Measurements from ENCODE around the gene WDR20. TPM values are rescaled to one million over a fixed set of nuclear protein-coding genes. Genes with fewer than 3 reads are reported as not detected.

The WDR20 gene
- total and polyA plus RNA-seq, 2 donors (not counting 1 experiment from before 2014, with no cell fraction given): 12.4 to 64.0 TPM

- Histone ChIP-seq H3K9me3 (ENCODE audit: control extremely low read depth in 1 of 3, control insufficient read depth in 2 of 3, insufficient read depth in 1 of 3, low read length in 2 of 3) (peaks cover 0 to 2% (median 0%) of the 10 kb centered on the region in 3 donors), H2AFZ (ENCODE audit: insufficient read depth, low read depth, low read length, poor library complexity, severe bottlenecking) (no peak overlapping the region), H3K79me2 (ENCODE audit: control insufficient read depth, insufficient read depth, low read length) (no peaks in the 10 kb centered on the region), H3K9ac (ENCODE audit: low read length) (no peak overlapping the region), H3K4me2 (replicated peaks; ENCODE audit: low read depth, low read length, poor library complexity, severe bottlenecking) (no peak overlapping the region), H3K4me1 (ENCODE audit: control insufficient read depth in 2 of 2, insufficient read depth in 2 of 2, low read length in 2 of 2) (peaks cover 0 to 6% of the 10 kb centered on the region in 2 donors), H3K27me3 (replicated peaks in 1 of 4; ENCODE audit: control extremely low read depth in 1 of 4, control insufficient read depth in 3 of 4, insufficient read depth in 4 of 4, low read length in 3 of 4) (no peaks in the 10 kb centered on the region), H4K20me1 (ENCODE audit: control insufficient read depth, insufficient read depth, low read length, poor library complexity, severe bottlenecking) (no peaks in the 10 kb centered on the region), H3K36me3 (replicated peaks in 1 of 2; ENCODE audit: control extremely low read depth in 1 of 2, control insufficient read depth in 1 of 2, extremely low read depth in 1 of 2, insufficient read depth in 2 of 2, low read length in 1 of 2) (no peaks in the 10 kb centered on the region), H3K27ac (ENCODE audit: low read length in 2 of 2) (no peak overlapping the region), H3K4me3 (ENCODE audit: control extremely low read depth in 1 of 5, extremely low read depth in 1 of 5, insufficient read depth in 1 of 5, low read depth in 2 of 5, low read length in 4 of 5) (no peak overlapping the region)
- intact Hi-C loops (cut with micrococcal nuclease): no loop called here
- no peaks in the 10 kb centered on the region for H3K9me3 Mint-ChIP-seq (ENCODE audit: insufficient read depth)
- TF ChIP-seq, protein P1, sequence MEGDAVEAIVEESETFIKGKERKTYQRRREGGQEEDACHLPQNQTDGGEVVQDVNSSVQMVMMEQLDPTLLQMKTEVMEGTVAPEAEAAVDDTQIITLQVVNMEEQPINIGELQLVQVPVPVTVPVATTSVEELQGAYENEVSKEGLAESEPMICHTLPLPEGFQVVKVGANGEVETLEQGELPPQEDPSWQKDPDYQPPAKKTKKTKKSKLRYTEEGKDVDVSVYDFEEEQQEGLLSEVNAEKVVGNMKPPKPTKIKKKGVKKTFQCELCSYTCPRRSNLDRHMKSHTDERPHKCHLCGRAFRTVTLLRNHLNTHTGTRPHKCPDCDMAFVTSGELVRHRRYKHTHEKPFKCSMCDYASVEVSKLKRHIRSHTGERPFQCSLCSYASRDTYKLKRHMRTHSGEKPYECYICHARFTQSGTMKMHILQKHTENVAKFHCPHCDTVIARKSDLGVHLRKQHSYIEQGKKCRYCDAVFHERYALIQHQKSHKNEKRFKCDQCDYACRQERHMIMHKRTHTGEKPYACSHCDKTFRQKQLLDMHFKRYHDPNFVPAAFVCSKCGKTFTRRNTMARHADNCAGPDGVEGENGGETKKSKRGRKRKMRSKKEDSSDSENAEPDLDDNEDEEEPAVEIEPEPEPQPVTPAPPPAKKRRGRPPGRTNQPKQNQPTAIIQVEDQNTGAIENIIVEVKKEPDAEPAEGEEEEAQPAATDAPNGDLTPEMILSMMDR (IDR thresholded peaks at IDR 0.05): no peak
- TF ChIP-seq EZH2 (IDR thresholded peaks at IDR 0.05; ENCODE audit: borderline replicate concordance, insufficient read depth, low read depth, low read length, poor library complexity, severe bottlenecking): no peak
- H3K27ac Mint-ChIP-seq: no peak overlapping the region
- WGBS (ENCODE audit: insufficient coverage): 95% methylated on average over 6 of the region's 6 CpGs
- no peak overlapping the region for H3K4me3 Mint-ChIP-seq
- ATAC-seq (ENCODE audit: low read depth): no peak
- H3K27me3 Mint-ChIP-seq: no peaks in the 10 kb centered on the region
- no peak for DNase-seq
- CTCF ChIA-PET: no interaction called here
- H3K4me1 Mint-ChIP-seq: no peaks in the 10 kb centered on the region
- POLR2A ChIA-PET: interaction anchor here (0.6 kb wide), 1 partner anchor 31 kb away, joined by 5 read pairs; no protein-coding TSS in a partner anchor
Measured at GRCh38 chr14:102233081-102233480, 93.4 kb downstream of the WDR20 start.

DNA sequence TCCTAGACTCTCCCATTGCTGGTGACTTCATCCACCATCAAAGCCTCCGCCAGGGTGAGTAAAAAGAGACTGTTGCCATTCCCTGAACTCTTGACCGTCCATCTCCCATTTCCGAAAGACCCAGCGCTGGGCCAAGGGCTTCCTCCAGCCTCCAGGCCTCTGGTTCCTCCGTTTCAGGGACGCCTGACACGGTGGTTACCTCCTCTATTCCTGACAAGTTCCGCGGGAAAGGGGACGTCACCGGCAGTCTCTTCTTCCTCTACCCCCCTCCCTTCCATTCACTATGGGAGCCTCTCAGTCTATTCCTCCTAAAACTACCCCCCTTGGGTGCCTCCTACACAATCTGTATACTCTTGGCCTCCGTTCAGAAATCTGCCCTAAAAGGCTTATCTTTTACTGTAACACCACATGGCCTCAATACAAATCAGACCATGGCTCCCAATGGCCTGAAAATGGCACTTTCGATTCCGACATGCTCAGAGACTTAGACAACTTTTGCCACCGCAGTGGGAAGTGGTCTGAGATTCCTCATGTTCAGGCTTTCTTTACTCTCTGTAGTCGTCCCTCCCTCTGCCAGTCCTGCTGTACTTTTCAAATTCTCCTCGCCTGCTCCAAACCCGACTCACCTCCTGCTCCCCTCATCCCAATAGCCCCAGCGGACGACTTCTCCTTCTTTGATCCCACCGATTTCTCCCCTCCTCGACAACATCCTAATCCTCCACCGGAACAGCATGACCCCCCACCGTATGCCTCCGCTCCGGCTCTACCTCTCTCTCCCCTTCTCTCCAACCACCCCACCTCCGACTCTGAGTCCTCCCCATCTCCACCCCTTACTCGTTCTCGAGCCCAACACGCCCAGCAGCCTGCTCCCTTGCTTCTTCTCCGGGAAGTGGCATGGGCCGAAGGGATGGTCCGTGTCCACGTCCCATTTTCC is 94.9 kb downstream of the WDR20 start:
- intact Hi-C loops (cut with micrococcal nuclease): loop anchor here (1.0 kb wide), 1 partner anchor 80 kb away; no protein-coding TSS in a partner anchor
- H3K4me1 Mint-ChIP-seq: no peaks in the 10 kb centered on the region
- CTCF ChIA-PET: interaction anchor here (0.6 kb wide), 1 partner anchor 76 kb away, joined by 3 read pairs; no protein-coding TSS in a partner anchor

More for the DNA sequence above, 94.9 kb downstream of the WDR20 start:
- ATAC-seq (ENCODE audit: low read depth) (no peak), DNase-seq (peak; percentile 21)
- Mint-ChIP-seq H3K27me3 (no peaks in the 10 kb centered on the region), H3K9me3 (ENCODE audit: insufficient read depth) (no peaks in the 10 kb centered on the region), H3K27ac (no peak overlapping the region), H3K4me3 (no peak overlapping the region)
- Histone ChIP-seq H3K9ac (ENCODE audit: low read length) (no peak overlapping the region), H2AFZ (ENCODE audit: insufficient read depth, low read depth, low read length, poor library complexity, severe bottlenecking) (peak overlapping the region; percentile 60), H3K4me2 (replicated peaks; ENCODE audit: low read depth, low read length, poor library complexity, severe bottlenecking) (peak overlapping the region; percentile 45), H3K4me3 (ENCODE audit: control extremely low read depth in 1 of 5, extremely low read depth in 1 of 5, insufficient read depth in 1 of 5, low read depth in 2 of 5, low read length in 4 of 5) (peak overlapping the region in 1 of 5 experiments; percentile 30), H3K27me3 (replicated peaks in 1 of 4; ENCODE audit: control extremely low read depth in 1 of 4, control insufficient read depth in 3 of 4, insufficient read depth in 4 of 4, low read length in 3 of 4) (peaks cover 0 to 4% (median under 1%) of the 10 kb centered on the region in 4 experiments), H3K36me3 (replicated peaks in 1 of 2; ENCODE audit: control extremely low read depth in 1 of 2, control insufficient read depth in 1 of 2, extremely low read depth in 1 of 2, insufficient read depth in 2 of 2, low read length in 1 of 2) (no peaks in the 10 kb centered on the region), H4K20me1 (ENCODE audit: control insufficient read depth, insufficient read depth, low read length, poor library complexity, severe bottlenecking) (no peaks in the 10 kb centered on the region), H3K79me2 (ENCODE audit: control insufficient read depth, insufficient read depth, low read length) (no peaks in the 10 kb centered on the region), H3K9me3 (ENCODE audit: control extremely low read depth in 1 of 3, control insufficient read depth in 2 of 3, insufficient read depth in 1 of 3, low read length in 2 of 3) (peaks cover 0 to 2% (median 0%) of the 10 kb centered on the region in 3 donors), H3K27ac (ENCODE audit: low read length in 2 of 2) (no peak overlapping the region), H3K4me1 (ENCODE audit: control insufficient read depth in 2 of 2, insufficient read depth in 2 of 2, low read length in 2 of 2) (peaks cover 0 to 6% of the 10 kb centered on the region in 2 donors)
- POLR2A ChIA-PET: no interaction called here
- TF ChIP-seq, protein P1 (IDR thresholded peaks at IDR 0.05): no peak
- TF ChIP-seq EZH2 (IDR thresholded peaks at IDR 0.05; ENCODE audit: borderline replicate concordance, insufficient read depth, low read depth, low read length, poor library complexity, severe bottlenecking): no peak
- 69% methylated on average over 33 of the region's 34 CpGs for WGBS (ENCODE audit: insufficient coverage)
